HCEC 1CT (cell line): ENCODE measurements around the gene EXOC7.
A peak's percentile ranks its signal among the peaks of the same experiment; 100 is the strongest.

Experiments
- DNase-seq: peaks from one replicate; pipeline ENCODE4 v3.0.0-alpha.2; 2017

The EXOC7 gene, protein sequence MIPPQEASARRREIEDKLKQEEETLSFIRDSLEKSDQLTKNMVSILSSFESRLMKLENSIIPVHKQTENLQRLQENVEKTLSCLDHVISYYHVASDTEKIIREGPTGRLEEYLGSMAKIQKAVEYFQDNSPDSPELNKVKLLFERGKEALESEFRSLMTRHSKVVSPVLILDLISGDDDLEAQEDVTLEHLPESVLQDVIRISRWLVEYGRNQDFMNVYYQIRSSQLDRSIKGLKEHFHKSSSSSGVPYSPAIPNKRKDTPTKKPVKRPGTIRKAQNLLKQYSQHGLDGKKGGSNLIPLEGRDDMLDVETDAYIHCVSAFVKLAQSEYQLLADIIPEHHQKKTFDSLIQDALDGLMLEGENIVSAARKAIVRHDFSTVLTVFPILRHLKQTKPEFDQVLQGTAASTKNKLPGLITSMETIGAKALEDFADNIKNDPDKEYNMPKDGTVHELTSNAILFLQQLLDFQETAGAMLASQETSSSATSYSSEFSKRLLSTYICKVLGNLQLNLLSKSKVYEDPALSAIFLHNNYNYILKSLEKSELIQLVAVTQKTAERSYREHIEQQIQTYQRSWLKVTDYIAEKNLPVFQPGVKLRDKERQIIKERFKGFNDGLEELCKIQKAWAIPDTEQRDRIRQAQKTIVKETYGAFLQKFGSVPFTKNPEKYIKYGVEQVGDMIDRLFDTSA

GRCh38 chr17:76103274-76104139 lies at the start of gene EXOC7:
EXOC7 (minus strand) TSS chr17:76103787; CDS start chr17:76103692, 95 bp downstream.
- peak; percentile 90 for DNase-seq

DNA sequence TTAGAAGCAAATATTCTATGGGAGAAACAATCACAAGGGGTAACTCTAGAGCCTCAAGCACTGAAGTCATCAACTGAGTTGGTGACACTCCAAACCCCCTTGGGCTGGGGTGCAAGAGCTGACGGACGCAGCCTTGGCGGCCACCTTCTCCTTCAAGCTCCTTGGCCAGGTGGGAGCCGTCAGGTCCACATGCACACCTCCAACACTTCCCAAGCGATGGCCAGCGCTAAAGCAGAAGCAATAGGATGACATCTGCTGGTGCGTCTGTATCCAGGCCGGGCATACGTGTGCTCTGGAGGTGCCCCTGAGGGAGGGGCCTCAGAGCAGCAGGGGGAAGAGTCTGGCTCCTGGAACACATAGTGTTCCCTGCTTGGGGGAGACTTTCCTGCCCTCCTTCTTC lies 49.6 kb upstream of the EXOC7 start:
- DNase-seq, result no peak

- no peak for DNase-seq
Observed at GRCh38 chr17:76152591-76152990, 49.0 kb upstream of the EXOC7 start.

DNA sequence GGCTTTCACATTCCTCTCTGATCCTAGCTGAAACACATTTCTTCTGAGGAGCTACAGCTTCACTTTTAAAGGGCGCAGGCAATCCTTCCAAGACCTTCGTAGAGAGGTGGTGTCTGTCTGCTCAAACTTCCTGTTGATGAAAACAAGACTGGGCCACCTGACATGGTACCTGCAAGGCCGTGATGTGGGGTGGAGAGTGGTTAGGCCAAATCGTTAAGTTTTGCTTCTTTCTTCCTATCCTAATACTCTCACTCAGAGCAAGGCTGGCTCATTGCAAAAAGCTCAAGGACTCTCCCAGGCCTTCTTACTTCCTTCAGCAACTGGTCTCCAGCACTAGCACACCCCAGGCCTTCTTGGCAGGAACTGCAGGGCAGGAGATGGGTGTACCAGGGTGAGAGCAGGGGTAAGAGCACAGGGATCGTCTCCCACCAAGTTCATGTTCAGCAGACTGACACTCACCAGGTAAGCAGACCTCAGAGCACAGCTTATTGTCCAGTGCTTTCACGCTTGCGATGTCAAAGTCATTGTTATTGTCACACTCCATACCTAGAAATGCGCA lies 48.4 kb upstream of the EXOC7 start:
- DNase-seq, result no peak

DNA sequence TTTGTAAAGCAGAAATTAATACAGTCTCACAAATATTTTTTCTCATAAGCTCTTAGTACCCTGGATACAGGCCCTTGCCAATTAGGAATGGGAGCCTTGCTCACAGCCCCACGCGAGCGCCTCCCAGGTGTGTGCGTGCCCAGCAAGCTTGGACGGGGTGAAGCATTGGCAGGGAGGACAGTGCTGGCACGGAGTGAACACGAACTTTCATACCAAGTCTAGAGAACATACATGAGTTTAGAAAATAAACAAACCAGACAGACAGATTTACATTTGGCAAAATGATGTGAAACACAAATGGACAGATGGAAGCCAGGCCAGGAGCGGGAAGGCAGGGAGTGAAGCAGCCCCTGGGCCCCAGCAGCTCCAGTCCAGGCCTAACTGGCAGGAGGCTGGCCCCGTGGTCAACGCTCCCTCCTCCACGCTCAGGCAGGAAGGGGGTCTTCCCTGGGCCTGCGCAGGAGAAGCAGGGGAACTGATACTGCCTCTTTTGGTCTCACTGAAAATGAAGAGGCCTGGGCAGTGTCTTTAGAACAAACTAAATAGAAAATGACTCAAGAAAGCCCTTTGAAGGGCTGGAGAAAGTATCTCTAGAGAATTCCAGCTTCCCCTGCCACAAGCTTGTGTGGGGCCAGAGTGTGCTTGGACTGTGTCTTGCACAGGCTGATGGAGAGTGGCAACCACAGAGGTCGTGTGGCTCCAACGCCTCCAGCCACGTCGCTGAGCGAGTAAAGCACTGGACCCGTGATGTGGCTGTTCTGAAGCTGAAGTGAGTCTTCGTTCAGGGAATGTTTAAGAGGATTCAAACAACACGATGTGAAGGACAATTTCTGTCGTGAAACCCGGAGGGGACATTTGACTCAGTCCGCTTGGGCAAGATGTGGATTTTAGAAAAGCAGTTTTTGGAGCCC lies 47.4 kb upstream of the EXOC7 start:
- no peak for DNase-seq

GRCh38 chr17:76149214-76149613 lies 45.6 kb upstream of the EXOC7 start:
- no peak for DNase-seq

DNA sequence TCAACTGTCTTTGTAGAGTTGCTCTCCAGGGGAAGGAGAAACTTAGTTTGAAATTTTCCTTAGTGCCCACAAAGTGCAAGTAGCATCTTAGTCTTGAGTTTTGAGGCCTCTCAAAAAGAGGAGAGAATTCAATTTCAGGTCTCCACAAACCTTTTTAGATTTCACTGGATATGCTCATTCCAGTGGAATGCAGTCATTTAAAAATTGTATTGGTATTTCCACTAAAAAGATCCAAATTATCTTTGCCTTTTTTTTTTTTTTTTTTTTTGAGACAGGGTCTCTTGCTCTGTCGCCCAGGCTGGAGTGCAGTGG lies 44.4 kb upstream of the EXOC7 start:
- no peak for DNase-seq

- DNase-seq, result peak; percentile 14
Observed at GRCh38 chr17:76147211-76148014, 43.8 kb upstream of the EXOC7 start.

DNA sequence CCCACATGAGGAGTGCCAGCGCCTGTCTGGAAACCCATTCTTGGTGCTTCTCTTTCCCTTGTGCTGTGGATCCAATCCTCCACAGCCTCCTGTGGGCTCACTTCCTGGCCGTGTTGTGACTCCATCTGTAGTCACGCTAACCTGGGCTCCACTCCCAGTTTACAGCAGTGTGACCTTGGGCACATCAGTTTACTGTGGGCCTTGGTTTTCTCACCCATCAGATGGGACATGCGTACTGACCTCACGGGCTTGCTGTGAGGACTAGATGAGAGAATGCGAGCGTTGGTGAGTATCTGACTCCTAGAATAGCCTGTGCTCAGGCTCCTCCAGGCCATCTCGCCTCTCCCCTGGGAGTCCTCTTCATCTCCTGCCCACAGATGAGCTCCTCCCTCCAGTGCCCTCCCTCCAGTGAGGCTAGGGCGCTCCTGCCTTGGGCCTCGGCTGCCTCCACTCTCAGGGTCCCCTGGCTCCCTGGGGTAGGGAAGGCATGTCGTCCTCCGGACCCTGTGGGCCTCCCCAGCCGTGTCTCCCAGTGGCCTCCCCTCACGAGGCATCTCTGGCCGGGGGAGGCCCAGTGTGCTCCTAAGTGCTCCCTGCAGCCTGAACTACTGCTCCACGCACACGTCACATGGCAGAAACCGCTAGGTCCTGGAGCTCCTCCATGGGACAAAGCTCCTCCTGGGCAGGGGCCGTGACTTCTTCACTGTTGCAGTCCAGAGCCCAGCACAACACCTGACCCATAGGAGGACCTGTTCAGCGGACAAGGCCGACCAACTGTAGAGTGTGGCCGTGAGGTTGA lies 42.7 kb upstream of the EXOC7 start:
- DNase-seq, result no peak

DNA sequence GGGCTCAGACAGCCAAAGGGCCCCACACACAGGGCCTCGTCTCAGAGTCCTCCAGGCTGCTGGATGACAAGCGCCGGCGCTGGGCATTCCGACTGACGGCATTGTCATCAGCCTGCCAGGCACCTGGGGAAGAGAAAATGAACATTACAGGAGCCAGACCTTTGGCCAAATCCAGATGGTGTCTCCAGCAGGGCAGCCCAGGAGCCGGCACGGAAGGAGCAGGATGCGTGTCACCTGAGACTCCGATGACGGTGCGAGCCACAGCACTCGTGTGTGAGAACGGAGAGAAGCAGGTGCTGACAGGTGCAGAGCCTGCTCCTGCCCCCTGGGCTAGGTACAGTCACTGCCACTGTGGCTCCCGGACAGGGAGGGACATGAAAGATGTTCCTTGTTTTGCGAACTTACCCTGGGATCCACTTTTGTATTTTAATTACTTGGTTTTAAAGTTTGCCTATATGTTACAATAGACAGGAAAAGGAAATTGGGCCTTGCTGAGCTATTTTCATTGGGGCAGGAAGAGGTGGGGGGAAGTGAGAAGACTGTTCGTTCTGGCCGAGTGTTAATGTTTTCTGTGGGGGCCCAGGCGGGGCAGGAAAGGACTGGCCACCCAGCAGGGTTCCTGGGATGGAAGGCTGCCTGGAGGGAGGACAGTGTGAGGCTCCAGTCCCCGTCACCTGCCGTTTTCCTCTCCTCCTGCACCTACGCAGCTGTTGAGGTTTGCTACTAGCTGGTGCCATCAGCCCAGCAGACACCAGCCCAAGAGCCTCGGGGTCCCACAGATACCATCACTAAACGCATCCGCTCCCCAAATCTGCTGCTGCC lies 41.9 kb upstream of the EXOC7 start:
- DNase-seq, result no peak

- DNase-seq, result no peak
Observed at GRCh38 chr17:76142585-76143041, 39.0 kb upstream of the EXOC7 start.

- no peak for DNase-seq
Observed at GRCh38 chr17:76142039-76142584, 38.5 kb upstream of the EXOC7 start.

- DNase-seq, result peak; percentile 56
Observed at GRCh38 chr17:76141212-76142038, 37.8 kb upstream of the EXOC7 start, which contains the start of gene FOXJ1. FOXJ1 (minus strand) TSS chr17:76141245; CDS start chr17:76140395, 850 bp downstream.

GRCh38 chr17:76140661-76141211 lies 37.1 kb upstream of the EXOC7 start:
- DNase-seq, result no peak

- DNase-seq, result no peak
Observed at GRCh38 chr17:76139801-76140660, 36.4 kb upstream of the EXOC7 start.

- no peak for DNase-seq
Observed at GRCh38 chr17:76138896-76139752, 35.5 kb upstream of the EXOC7 start.
